Nucleus accumbens (tissue), 56 donors: Measurements from ENCODE around the gene KCNAB2.

Source experiments
- DNase-seq, 56 donors: peaks; one replicate each; lab custom pipeline; 2025; lab: John Stamatoyannopoulos, UW

Gene KCNAB2

GRCh38 chr1:6103854-6104530 is 58.3 kb downstream of the KCNAB2 start:
- no peak for DNase-seq

DNA sequence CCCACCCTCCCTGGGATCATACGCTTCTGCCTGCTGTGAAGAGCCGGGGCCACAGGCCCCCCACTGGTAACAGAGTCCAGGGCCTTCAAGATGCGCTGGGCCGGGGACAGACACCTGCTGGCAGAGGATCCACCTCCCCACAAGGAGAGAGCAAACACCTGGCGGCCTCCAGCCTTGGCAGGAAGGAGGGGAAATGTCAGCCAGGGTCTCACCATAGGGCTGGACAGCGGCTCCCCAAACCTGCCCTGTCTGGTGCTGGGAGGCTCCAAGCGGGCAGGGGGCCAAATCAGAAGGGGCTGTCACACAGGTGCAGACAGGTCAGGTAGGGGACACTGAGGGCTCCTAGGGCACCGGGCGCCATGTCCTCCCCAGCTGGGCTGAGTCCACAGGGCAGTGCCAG is 58.9 kb downstream of the KCNAB2 start:
- no peak for DNase-seq

GRCh38 chr1:6105218-6105679 is 59.6 kb downstream of the KCNAB2 start:
- DNase-seq: no peak

- DNase-seq: no peak
Observed at GRCh38 chr1:6105763-6106162, 60.1 kb downstream of the KCNAB2 start.

DNA sequence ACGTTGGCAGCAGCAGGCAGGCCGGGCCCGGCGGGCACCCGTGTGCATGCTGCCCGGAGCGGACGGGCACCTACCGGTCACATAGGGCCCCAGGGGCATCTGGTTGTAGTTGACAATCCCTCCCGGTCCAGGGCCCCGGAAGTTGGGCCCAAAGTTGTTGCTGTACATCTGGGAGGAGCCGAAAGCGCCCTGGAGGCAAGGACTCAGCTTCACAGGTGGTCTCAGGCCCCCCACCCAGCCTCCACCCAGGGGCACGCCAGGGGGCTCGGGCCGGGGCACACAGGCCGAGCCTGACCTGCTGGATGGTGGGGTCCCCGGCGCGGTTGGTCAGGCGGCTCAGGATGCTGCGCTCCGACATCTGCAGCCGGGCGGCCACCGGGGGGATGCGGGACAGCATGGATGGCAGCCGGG is 60.6 kb downstream of the KCNAB2 start:
- no peak for DNase-seq

- DNase-seq: no peak
Observed at GRCh38 chr1:6106977-6107376, 61.3 kb downstream of the KCNAB2 start.

- DNase-seq: no peak
Observed at GRCh38 chr1:6107409-6108356, 62.0 kb downstream of the KCNAB2 start.

- no peak for DNase-seq
Observed at GRCh38 chr1:6108476-6108875, 62.8 kb downstream of the KCNAB2 start.

DNA sequence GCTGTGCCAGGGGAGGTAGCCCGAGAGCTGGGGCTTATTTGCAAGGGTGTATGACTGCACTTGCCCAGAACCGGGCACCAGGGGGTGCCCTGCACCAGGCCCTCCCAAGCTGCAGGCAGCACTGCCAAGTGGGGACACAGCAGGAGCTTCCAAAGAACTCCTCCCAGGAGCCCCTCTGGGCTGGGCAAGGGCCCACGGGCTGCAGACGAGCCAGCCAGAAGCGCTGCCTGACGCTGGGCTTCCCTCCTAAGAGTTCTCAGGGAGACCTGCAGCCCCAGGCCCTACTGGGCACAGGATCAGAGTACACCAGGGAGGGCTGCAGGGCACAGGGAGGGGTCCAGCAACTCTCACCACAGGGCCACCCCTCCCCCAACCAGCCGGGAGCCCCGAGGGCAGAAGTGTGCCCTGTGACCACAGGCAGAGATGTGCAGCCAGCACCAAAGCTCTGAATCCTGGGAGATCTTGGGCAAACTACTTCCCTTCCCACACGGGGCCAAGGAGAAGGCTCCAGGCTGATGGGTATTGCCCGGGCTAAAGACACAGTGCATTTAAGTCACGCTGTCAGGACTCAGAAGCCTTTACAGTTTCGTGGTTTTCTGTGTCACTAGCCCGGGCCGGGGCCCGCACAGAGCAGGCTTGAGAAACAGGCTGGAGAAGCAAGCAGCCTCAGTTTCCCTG is 63.4 kb downstream of the KCNAB2 start:
- peak in 3 of 56 donors; percentile 21 to 34 (median 23) for DNase-seq

GRCh38 chr1:6109688-6110087 is 64.0 kb downstream of the KCNAB2 start:
- DNase-seq: no peak

DNA sequence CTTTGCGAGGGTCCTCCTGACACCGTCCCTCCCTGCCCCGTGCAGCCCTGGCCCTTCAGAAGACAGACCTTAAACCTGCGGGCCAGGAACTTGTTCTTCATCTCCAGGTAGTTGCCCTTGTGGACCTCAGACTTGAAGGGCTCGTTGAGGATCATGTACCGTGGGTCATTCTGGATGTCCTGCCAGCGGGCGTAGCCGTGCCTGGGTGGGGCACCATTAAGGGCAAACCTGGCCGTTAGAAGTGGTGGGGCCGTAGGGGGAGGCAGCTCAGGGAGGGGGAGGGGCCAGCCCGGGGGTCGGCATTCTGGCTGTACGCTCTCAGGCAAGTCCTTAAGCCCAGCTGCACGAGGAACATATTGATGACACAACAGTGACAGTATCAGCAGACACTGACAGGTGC is 64.6 kb downstream of the KCNAB2 start:
- no peak for DNase-seq

DNA sequence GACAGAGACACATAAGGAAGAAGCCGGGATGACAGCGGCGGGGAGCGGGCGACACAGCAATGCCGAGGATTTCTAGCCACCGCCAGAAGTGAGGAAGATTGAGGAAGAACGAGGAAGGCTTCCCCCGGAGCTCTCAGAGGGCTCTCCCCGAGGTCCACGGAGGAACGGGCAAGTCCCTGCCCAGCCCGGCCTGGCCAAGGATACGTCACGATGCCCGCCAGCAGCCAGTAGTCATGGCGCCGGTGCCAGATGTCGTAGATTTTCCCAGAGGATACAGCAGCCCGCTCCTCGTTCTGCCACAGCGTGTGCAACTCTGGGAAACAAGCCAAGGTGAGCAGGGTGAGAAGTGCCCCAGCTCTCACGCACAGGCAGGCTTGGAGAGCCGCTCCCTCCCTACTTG is 65.9 kb downstream of the KCNAB2 start:
- DNase-seq: no peak

DNA sequence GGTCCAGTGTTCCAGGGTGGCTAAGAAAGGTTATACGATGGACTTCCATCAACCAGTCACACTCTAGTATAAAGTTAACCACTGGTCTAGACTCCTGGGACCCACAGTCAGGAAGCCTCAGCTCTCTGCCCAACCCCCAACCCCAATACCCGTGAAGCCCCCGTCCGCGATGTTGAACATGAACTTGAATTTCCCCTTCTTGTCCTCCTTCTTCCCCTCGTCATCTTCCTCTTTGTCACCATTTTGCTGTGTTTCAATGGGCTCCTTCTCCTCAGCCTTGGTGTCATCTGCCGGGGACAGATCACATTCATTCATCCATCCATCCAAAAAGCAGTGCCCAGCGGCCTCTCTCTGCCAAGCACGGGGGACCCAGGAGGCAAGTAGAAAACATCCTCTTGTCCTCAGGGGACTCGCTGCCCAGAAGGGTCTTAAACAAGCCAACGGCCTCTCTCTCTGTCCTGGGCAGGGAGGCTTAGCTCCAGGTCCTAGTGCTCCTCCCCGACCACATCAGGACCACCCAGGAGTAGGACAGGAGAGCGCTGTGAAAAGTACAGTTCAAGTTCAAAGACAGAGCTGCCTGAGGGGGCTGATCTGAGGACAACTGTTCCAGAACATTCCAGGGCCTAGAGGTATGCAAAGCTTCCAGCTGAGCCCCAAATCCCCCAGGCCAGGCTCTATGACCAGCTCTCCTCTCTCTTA is 66.5 kb downstream of the KCNAB2 start:
- no peak for DNase-seq

GRCh38 chr1:6112690-6113005 is 67.0 kb downstream of the KCNAB2 start:
- DNase-seq: no peak

- no peak for DNase-seq
Observed at GRCh38 chr1:6113116-6113515, 67.4 kb downstream of the KCNAB2 start.

- DNase-seq: no peak
Observed at GRCh38 chr1:6113745-6114144, 68.1 kb downstream of the KCNAB2 start.

DNA sequence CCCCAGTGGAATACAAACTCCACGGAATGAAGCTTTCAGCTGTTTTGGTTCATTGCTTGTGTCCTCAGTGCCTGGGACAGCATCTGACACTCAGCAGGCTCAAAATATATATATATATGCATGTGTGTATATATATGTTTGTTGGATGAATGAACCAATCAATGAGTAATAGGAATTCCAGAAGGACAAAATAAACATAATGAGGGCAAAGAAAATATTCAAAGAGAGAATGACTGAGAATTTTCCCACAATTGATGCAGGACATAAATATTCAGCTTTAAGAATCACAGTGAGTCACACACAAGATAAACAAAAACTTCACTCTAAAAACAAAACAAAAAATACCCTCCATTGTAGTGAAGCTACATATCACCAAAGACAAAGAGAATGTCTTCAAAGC is 70.4 kb downstream of the KCNAB2 start:
- no peak for DNase-seq

DNA sequence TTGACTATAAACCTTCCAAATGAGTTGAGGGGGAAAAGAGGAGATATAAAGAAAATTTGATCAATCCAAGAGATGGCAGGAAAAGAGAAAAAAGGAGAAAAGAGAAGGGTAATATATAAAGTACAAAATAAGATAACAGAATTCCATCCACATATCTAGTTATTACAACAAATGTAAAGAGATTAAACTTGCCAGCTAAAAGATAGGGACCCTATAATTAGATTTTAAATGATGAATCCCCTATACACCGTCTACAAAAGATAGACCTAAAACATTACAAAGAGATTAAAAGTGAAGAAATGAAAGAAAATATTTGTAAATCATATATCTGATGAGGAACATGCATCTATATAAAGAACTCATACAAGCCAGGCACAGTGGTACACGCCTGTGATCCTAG is 71.4 kb downstream of the KCNAB2 start:
- DNase-seq: no peak

DNA sequence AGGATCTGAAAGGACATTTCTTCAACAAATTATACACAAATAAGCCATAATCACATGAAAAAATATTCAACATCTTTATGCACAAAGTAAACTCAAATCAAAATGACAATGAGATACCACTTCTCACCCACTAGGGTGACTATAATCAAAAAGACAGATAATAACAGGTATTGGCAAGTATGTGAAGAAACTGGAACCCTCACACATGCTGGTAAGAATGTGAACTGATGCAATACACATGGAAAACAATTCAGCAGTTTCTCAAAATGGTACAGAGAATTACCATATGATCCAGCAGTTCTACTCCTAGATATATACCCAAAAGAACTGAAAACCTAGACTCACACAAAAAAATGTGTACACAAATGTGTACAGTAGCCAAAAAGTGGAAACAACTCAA is 71.9 kb downstream of the KCNAB2 start:
- no peak for DNase-seq

DNA sequence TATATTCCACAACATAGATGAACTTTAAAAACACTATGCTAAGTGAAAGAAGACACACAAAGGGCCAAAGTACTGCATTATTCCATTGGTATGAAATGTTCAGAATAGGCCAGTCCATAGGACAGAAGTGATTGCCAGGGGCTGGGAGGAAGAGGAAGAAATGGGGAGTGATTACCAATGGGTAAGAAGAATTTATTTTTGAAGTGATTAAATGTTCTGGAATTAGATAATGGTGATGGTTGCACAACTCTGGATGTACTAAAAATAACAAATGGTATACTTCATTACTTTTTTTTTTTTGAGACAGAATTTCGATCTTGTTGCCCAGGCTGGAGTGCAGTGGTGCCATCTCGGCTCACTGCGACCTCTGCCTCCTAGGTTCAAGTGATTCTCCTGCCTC is 72.7 kb downstream of the KCNAB2 start:
- DNase-seq: no peak

DNA sequence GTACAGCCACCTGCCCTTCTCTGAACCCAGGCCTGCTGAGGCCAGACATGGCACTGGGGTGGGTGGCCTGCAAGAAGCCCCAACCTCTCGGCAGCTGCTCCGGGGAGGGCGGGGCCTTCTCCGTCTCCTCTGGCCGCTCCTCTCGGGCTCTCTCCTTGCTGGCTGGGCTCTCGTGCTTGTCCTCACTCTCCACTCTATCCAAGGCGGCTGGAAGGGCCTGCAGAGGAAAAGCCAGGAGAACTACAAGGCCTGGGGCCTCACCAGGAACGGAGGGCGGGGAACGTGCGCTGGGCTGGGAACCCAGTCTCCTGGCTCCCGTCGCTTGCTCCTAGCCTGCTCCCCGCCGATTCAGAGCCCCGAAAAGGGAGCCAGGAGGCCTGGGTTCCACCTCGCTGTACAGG is 75.3 kb downstream of the KCNAB2 start:
- no peak for DNase-seq
